Activated T-helper 2 cell treated with anti-CD3 and anti-CD28 coated beads, Interferon-gamma antibody, Interleukin-2, Interleukin-4, amounts not matched to agents 10 μg/mL and 5 μg/mL and 100 μg/mL, durations not matched to agents 14 hours and 24 hours and 36 hours (primary cell): Measurements from ENCODE around the gene STK36. TPM values are rescaled to one million over a fixed set of nuclear protein-coding genes. Genes with fewer than 3 reads are reported as not detected.

ENCODE experiments used
- DNase-seq: peaks from one replicate; pipeline ENCODE4 v3.0.0; 2021; ENCODE audit warnings: low spot score
- H3K27ac Mint-ChIP-seq: one replicate; pipeline ENCODE4 v1.8.0; 2021; ENCODE audit warnings: mixed read lengths
- H3K27me3 Mint-ChIP-seq: one replicate; pipeline ENCODE4 v1.8.0; 2021; ENCODE audit warnings: low read depth, mixed read lengths
- H3K36me3 Mint-ChIP-seq: one replicate; pipeline ENCODE4 v1.8.0; 2021; ENCODE audit warnings: low read depth, mixed read lengths
- H3K4me1 Mint-ChIP-seq: one replicate; pipeline ENCODE4 v1.8.0; 2021; ENCODE audit warnings: low read depth, mixed read lengths
- H3K4me3 Mint-ChIP-seq: one replicate; pipeline ENCODE4 v1.8.0; 2021; ENCODE audit warnings: low read depth, mild to moderate bottlenecking, moderate library complexity, mixed read lengths
- H3K9me3 Mint-ChIP-seq: one replicate; pipeline ENCODE4 v1.8.0; 2021; ENCODE audit warnings: mixed read lengths
- intact Hi-C: fragments of 100-400 bp; cut with micrococcal nuclease; formaldehyde crosslinking; loops from one replicate; pipeline ENCODE4 v1.15.1; 2023
- total RNA-seq: library from RNA; stranded (reverse); gene quantifications from 2 replicates; pipeline ENCODE4 v1.2.3, GENCODE V29; 2022

Gene STK36
- total RNA-seq, 1 donor from 2014 or later, result 14.4 TPM

DNA sequence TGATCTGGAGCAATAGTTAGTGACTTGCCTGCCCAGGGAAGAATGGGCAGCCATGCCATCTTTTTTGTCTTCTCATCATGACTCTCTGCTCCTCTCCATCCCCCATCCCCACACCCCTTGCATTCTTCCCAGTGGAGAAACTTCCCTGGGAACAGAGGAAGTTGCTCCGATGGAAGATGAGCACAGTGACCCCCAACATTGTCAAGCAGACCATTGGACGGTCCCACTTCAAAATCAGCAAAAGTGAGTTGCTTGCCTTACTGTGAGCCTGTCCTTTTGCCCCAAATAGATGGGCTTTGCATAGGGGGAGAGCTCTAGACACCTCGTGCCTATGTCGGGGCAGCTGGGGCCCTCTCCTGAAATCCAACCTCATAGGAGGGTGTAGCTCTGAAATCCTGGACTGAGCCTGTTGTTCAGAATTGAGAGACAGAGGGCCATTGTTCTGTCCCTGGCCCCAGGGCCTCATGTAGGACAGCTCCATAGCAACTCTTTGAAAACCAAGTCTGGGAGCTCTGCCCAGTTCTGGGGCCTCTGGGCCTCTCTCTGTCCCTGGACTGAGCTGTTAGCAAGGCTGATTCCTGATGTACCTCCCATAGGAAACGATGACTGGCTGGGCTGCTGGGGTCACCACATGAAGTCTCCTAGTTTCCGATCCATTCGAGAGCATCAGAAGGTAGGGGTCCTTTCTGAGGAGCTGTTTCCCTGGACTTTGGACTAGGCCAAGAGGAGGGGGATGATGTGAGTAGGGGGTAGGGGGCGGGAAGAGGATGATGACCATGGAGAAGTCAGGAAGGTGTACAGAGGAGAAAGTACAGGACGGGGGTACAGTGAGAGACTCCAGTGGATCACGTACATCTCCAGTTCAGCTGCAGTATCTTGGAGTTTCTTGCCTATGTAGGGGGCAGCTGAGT, 73.9 kb downstream of the STK36 start:
- intact Hi-C loops, result no loop called here
- Mint-ChIP-seq H3K27me3 (no peaks in the 10 kb centered on the region), H3K9me3 (no peaks in the 10 kb centered on the region), H3K4me3 (no peak overlapping the region), H3K4me1 (peaks cover 24% of the 10 kb centered on the region), H3K36me3 (peaks cover 78% of the 10 kb centered on the region), H3K27ac (no peak overlapping the region)
- DNase-seq, result no peak

DNA sequence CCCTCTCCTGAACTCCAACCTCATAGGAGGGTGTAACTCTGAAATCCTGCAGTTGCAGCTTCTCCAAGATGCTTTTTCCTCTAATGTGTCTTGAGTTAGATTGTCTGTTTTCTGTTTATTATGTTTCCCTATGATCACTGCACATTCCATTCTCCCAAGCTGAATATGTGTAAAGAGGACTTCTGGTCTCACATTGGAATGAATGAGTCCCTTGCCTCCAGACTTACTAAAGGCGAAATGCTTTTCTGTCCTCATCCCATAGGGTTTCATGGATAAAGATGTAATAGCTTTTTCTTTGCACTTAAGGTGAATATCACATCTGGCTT, 74.5 kb downstream of the STK36 start:
- H3K4me3 Mint-ChIP-seq, result no peak overlapping the region
- H3K27ac Mint-ChIP-seq, result no peak overlapping the region
- no peaks in the 10 kb centered on the region for H3K27me3 Mint-ChIP-seq
- H3K9me3 Mint-ChIP-seq, result no peaks in the 10 kb centered on the region
- peaks cover 81% of the 10 kb centered on the region for H3K36me3 Mint-ChIP-seq
- H3K4me1 Mint-ChIP-seq, result peaks cover 24% of the 10 kb centered on the region
- DNase-seq, result no peak
- intact Hi-C loops, result no loop called here

DNA sequence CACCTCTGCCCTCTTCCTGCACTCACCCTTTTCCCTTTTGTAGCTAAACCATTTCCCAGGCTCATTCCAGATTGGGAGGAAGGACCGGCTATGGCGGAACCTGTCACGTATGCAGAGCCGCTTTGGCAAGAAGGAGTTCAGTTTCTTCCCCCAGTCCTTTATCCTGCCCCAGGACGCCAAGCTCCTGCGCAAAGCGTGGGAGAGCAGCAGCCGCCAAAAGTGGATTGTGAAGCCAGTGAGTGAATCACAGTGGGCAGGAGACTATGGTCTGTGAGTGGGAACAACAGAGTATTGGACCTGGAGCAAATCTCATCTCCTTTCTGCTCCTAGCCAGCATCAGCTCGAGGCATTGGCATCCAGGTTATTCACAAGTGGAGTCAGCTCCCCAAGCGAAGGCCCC, 75.1 kb downstream of the STK36 start:
- no peak for DNase-seq
- H3K4me1 Mint-ChIP-seq, result peaks cover 24% of the 10 kb centered on the region
- H3K36me3 Mint-ChIP-seq, result peaks cover 83% of the 10 kb centered on the region

DNA sequence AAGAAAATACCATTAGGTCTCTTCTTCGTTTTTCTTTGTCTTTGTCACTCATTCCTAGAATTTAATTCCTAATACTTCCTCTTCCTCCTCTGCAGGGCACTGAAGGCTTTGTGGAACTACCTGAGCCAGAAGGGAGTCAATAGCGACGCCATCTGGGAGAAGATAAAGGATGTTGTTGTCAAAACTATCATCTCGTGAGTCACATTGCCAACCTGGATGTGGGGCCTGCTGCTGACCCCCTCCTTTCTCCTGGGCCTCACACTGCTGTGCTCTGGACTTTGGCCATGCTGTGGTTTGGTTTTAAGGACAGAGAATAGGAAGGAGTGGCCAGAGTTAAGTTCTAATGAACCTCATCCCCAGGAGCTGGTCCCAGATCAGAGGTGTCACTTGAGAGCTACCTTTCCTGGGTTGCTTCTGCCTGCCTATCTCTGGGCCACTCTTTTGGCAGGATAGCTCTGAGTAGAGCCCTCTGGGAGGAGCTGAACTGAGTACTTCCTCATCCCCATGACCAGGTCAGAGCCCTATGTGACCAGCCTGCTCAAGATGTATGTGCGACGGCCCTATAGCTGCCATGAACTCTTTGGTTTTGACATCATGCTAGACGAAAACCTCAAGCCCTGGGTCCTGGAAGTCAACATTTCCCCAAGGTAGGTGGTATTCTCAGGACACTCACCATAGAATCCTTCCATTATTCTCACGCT, 77.0 kb downstream of the STK36 start:
- H3K36me3 Mint-ChIP-seq, result peaks cover 87% of the 10 kb centered on the region

More for the DNA sequence above, 75.1 kb downstream of the STK36 start:
- Mint-ChIP-seq H3K4me3 (no peak overlapping the region), H3K27me3 (no peaks in the 10 kb centered on the region), H3K9me3 (no peaks in the 10 kb centered on the region), H3K27ac (no peak overlapping the region)
- intact Hi-C loops, result no loop called here

More for the DNA sequence above, 77.0 kb downstream of the STK36 start:
- no peak for DNase-seq
- Mint-ChIP-seq H3K4me3 (no peak overlapping the region), H3K9me3 (no peaks in the 10 kb centered on the region), H3K4me1 (peaks cover 11% of the 10 kb centered on the region), H3K27ac (no peak overlapping the region), H3K27me3 (no peaks in the 10 kb centered on the region)
- intact Hi-C loops, result no loop called here

Other genes with a start within 250 kb of the STK36 start
- gene USP37, start 103.7 kb upstream of the STK36 start, total RNA-seq, result 40.7 and 43.7 TPM in 2 replicates
- gene CNOT9, start 103.2 kb upstream of the STK36 start, total RNA-seq, result 127 and 135 TPM in 2 replicates
- gene PLCD4, start 64.2 kb upstream of the STK36 start, total RNA-seq, result 0.18 and 0.23 TPM in 2 replicates
- 48.7 and 51.0 TPM in 2 replicates for gene ZNF142, start 12.5 kb upstream of the STK36 start, total RNA-seq
- gene BCS1L, start 12.4 kb upstream of the STK36 start, total RNA-seq, result 77.3 and 83.1 TPM in 2 replicates
- 21.6 and 25.8 TPM in 2 replicates for gene RNF25, start 84 bp upstream of the STK36 start, total RNA-seq
- gene TTLL4, start 38.7 kb downstream of the STK36 start, total RNA-seq, result 55.7 and 64.7 TPM in 2 replicates
- not detected in 2 replicates for gene CYP27A1, start 110.1 kb downstream of the STK36 start, total RNA-seq
- not detected in 2 replicates for gene PRKAG3, start 159.7 kb downstream of the STK36 start, total RNA-seq
- gene WNT6, start 187.7 kb downstream of the STK36 start, total RNA-seq, result not detected in 2 replicates
- 0.18 and 0.59 TPM in 2 replicates for gene WNT10A, start 208.8 kb downstream of the STK36 start, total RNA-seq